HG03354 (cell line): ENCODE measurements around the gene ABCD1.
A peak's percentile ranks its signal among the peaks of the same experiment; 100 is the strongest.
"Not testable (repeated sequence)": the region's sequence is repeated elsewhere in the genome, so short reads cannot be mapped to it uniquely, and the experiment has no call there.

Experiments
- ATAC-seq: cut with Tn5 transposase; IDR thresholded peaks from one replicate; pipeline ENCODE4 v1.9.1; 2021; ENCODE audit warnings: mild to moderate bottlenecking; ENCODE audit not compliant: unreplicated experiment, poor library complexity, severe bottlenecking

ABCD1 gene

DNA sequence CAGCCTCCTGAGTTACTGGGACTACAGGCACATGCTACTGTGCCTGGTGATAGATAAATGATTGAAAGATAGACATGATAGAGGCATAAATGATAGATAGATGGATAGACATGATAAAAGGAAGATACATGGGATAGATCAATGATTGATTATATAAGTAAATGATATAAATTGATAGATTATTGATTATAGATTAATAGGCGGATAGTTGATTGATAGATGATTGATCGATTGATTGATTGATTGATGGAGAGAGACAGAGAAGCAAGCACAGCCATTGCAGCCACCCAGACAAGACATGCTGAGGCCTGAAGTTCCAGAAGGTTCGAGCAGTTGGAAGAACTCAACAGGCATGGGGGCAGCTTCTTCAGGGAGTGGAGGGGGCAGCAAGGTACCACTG lies 21.7 kb downstream of the ABCD1 start:
- no peak for ATAC-seq

DNA sequence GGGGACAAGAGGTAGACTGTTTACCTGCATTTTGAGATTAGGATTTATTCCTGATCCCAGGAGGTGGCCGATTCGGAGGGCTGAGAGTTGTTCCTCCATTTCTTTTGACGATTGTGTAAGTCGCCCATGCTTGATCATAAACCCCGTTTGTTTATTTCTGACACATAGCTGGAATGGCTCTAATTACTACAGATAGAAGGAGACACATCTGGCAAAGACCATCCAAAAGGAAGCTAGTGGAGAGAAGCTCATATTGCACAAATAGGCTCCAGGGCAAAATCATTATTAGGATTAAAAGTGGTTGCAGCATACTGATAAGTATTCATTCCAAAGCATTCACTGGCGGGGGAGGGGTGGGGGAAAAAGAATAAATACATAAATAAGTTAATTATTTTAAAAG lies 22.3 kb downstream of the ABCD1 start:
- not testable (repeated sequence) for ATAC-seq

DNA sequence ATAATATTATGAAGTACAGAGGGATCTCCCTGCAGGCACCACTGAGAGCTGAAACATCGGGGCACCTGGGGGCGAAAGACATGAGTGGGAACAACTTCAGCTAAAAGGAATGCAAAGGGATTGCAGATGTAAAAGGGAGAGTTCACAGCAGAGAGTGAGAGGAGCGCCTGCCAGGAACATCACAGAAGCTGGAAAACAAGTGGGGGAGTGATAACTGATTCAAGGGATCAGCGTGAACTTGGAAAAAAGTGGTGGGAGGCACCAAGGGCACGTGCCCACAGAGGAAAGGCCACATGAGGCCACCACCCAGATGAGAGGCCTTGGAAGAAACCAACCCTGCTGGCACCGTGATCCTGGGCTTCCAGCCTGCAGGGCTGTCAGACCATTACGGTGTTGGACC lies 24.4 kb downstream of the ABCD1 start:
- ATAC-seq, result not testable (repeated sequence)

DNA sequence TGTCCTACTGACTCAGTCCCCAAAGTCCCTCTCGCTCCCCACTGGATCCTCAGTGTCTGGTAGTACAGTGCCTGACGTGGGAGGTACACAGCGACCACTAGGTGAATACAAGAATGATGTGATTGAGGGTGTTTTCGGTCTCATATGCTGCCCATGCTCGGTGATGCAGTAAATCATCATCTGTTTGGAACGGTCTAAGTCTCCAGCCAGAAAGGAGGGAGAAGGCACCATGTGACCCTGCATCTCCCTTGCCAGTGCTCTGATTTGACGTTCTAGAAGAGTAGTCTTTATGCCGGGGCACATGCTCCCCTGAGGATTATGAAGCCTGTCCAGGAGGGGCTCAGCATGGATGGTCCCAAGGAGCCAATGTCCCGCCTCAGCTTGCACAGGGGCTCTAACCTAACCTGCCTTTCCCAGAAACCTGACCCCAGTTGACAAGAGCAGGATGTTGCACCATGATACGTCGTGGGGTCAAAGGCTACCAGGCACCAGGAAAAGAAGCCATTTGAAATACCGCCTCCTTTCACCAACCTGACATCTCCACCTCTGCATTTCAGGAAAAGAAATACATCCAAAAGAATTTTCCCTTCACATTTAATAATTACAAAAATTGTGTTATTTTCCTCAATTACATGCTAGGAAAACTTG lies 25.6 kb downstream of the ABCD1 start:
- ATAC-seq, result no peak

DNA sequence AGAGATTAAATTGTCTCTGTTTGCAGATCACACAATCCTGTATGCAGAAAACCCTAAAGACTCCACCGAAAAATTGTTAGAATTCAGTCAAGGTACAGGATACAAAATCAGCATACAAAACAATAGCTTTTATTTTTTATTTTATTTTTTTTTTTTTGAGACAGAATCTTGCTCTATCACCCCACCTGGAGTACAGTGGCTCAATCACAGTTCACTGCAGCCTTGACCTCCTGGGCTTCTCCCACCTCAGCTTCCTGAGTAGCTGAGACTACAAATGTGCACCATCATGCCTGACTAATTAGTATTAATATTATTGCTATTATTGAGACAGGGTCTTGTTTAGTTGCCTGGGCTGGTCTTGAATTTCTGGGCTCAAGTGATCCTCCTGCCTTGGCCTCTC lies 30.5 kb downstream of the ABCD1 start:
- ATAC-seq, result no peak

DNA sequence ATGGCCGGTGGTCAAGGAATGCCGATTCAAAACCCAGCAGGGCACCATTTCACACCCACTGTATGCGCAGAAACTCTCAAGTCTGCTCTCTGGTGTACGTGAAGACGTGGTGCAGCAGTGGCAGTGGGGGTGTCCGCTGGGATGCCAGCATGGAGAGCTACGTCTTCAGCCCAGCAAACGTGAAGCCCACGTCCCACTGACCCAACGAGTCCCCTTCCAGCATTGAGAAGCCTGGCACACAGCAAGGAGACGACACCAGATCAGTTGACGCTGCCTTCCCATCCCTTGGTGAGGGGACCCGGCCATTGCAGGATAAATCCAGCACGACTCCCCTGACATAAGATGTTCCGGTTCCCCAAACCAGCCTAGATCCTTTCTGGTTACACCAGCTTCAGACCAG lies 37.2 kb downstream of the ABCD1 start:
- no peak for ATAC-seq

DNA sequence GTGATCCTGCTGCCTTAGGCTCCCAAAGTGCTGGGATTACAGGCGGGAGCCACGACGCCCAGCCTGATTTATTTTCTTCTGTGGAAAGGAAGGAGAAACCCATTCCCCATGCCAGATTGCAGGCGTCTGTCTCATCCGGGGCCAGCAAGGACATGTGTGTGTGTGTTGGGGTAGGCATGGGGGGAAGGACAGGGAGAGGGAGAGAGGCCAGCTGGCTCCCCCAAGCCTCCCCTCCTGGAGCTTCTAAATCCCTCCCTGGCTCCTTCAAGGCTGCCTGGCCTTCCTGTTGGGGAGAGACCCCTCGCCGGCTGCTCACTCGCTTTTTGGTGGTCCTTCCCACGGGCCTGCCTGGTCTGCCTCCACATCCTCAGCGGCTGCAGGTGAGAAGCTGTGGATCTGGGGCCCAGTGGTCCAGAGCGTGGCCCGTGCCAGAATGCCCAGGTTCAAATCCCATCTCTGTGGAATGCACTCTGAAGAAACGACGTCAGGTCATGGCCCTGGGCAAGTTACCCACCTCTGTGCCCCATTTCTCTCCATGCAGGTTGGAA lies 38.0 kb downstream of the ABCD1 start:
- ATAC-seq, result no peak

DNA sequence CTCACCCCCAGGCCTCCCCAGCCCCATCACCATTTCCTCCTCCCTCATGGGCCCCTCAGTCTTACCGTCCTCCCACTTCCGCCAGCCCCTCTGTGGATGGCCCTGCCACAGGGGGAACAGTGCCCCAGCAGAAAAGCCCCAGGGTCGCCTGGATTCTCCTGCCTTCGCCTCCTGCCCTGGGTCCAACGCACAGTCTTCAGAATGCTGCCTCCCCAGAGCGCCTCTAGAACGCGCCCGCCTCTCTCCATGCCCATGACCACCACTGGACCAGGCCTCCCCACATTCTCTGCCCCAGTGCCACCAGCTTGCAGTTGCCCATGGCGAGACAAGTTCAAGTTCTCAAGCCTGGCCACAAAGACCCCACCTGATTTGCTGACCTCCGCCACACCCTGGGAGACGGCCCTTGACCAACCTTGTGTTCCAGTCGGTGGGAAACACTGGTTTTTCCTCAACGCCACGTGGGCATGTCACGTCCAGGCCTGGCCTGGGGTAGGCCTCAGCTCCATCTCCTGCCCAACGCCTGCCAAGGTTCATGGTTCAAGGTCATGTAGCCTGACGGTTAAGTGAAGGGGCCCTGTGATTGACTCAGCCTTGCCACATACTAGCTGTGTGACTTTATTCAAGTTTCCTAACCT lies 38.8 kb downstream of the ABCD1 start:
- peak; percentile 7 for ATAC-seq

DNA sequence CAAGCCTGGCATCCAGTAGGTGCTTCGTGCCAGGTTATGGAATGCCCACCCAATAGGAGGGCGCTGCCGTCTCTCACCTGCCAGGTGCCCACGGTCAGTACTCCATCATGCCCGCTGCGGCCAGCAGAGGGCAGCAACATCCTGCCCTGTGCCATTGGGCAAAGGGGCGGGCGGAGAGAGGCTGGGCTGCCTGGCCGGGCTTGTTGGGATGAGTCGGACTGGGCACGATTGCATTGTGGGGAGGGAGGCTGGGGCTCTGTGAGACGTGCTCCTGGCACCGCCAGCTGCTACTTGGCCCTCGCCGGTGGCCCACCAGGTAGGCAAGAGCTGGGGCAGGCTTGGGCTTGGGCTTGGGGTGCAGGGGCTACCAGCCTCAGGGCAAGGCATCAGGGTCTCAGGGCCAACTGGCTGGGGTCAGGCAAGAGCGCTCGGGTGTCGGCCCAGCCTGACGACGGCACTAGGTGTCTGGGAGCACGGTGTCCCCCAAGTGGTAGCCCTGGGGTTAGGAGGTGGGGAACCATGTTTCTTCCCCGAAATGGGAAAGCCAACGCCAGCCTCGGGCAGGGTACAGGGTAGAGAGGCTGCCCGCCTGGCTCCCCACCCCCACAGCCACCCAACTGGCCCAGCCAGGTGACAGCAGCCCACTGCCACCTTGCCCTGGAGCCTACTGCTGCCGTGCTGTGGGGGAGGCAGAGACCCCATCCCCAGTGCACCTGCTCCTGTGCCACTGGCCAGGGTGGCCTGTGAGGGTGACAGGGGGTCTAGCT lies 39.5 kb downstream of the ABCD1 start, which contains the start of gene PLXNB3:
Gene PLXNB3 (plus strand): TSS at position 261 of the 767 bp plus-strand sequence. CDS start 1,287 bp downstream, outside the sequence.
- peak; percentile 73 for ATAC-seq

DNA sequence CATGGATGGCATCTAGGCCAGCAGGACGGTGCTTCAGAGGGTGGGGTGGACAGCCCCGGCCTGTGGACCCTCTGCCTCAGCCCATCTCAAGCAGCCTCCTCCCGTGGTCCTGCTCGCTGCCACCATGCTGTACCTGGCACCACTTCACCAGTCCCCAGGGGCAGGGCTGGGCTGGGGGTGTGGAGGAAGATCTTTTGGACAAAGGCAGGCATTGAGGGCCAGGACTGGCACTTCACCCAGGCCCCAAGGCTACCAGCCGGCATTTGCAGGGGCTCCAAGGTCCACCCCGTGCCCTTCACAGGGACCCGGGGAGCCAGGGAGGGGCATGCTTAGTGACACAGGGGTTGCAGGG lies 40.1 kb downstream of the ABCD1 start:
- ATAC-seq, result no peak

DNA sequence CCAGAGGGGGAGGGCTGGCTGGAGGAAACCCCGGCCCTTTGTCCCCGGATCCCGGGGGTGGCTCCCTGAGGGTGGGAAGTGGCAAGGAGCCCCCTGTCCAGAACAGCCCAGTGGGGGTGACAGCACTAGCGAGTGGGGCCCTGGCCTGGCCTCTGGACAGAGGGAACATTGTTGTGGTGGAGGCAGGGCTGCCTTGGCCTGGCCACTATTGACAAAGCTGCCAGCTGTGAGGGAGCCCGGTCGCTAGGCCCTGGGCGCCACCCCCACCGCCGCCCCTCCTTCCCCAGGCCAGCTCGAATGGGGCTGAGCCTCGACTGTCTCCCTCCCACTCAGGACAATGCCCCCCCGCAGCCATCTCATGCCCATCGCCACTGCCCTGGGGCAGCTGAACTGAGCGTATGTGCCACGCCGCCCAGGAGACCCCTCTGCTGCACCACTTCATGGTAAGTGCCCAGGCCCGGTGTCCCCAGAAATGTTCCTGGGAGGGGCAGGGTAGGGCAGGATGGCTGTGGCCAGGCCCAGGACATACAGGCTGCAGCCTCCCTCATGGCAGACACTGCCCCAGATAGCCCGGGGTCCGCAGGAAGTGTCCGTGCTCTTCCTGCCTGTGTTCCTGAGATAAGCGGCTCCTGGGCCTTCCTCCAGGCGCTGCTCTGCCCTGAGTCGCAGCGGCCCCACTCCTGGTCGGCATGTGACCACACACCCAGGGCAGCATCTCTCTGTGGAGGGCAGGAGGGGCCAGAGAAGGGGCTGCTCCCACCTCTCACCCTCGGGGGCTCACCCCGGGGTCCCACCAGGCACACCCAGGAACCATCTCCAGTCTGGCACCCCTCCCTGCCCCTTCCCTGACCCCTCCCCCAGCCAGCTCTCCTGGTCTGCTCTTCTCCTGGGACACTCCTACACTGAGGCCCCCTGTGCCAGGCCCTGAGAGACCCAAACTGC lies 40.8 kb downstream of the ABCD1 start:
- no peak for ATAC-seq

DNA sequence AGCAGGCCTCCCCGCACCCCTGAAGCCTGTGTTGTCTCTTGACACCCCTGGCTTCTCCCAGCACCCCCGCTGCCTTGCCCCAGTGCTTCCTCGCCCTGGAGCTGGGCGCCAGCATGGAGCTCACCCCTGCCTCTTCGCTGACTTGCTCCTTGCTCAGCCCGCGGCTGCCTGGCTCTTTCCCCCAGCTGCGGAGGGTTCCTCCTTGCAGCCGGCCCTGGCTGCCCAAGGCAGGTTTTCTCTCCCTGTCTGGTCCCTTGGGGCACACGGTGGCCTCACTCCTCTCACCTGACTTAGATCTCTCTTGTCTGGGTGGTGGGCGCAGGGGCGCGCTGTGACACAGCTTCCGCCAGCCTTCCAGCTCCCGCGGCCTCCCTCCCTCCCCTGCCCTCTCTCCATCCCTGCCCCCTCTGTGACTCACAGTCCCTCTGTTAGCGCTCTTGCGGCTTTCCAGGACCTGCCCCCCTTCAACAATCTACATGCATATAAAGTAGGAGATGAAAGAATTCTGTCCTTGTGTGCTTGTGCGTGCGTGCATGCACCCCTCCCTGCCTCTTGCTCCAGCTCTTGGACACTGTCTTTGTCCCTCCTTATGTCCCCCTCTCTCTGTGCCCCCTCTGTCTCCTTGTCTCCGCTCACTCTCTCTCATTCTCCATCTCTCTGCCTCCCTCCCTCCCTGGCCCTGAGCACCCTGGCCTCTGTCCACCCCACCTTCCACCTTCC lies 41.6 kb downstream of the ABCD1 start:
- no peak for ATAC-seq

DNA sequence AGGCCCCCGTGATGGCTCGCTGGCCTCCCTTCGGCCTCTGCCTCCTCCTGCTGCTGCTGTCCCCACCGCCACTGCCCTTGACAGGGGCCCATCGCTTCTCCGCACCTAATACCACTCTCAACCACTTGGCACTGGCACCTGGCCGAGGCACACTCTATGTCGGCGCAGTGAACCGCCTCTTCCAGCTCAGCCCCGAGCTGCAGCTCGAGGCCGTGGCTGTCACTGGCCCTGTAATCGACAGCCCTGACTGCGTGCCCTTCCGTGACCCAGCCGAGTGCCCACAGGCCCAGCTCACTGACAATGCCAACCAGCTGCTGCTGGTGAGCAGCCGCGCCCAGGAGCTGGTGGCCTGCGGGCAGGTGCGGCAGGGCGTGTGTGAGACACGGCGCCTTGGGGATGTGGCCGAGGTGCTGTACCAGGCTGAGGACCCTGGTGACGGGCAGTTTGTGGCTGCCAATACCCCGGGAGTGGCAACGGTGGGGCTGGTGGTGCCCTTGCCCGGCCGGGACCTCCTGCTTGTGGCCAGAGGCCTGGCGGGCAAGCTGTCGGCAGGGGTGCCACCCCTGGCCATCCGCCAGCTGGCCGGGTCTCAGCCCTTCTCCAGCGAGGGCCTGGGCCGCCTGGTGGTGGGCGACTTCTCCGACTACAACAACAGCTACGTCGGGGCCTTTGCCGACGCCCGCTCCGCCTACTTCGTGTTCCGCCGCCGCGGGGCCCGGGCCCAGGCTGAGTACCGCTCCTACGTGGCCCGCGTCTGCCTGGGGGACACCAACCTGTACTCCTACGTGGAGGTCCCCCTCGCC lies 42.4 kb downstream of the ABCD1 start:
- ATAC-seq, result no peak

DNA sequence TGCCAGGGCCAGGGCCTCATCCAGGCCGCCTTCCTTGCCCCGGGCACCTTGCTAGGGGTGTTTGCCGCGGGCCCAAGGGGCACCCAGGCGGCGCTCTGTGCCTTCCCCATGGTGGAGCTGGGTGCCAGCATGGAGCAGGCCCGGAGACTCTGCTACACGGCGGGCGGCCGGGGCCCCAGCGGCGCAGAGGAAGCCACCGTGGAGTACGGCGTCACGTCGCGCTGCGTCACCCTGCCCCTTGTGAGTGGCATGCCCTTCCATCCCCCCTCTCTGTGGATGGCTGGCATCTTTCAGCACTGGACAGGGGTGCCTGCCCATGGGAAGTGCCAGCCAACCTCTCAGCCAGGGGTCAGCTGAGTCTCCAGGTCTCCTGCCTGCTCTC lies 43.0 kb downstream of the ABCD1 start:
- no peak for ATAC-seq

DNA sequence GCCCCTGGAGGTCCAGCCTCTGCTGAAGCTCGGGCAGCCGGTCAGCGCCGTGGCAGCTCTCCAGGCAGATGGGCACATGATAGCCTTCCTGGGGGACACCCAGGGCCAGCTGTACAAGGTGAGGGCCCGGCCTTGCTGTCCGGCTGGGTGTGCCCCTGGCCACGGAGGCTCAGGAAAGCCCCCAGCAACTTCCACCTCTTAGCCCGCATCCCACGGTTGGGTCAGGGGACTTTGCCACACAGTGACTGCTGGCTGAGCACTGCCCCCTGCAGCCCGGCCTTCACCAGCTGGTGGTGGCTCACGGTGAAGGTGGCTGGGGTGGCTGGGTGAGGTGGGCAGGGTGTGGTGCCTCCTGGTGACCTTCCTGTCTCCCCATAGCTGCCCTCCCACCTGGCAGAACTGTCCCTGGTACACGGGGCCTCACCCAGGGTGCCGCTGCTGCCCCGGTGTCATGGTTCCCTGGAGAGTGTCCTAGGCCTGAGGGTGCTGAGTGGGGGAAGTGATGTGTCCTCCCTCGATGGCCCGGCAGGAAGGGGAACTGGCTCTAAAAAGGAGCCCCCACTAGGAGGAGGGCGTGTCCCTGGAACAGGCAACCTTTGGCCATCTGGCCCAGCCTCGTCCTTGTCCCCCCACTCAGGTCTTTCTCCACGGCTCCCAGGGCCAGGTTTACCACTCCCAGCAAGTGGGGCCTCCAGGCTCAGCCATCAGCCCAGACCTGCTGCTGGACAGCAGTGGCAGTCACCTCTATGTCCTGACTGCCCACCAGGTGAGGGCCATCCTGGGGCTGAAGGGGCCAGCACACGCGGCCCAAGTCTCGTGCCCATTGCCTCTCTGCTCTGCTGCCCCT lies 43.9 kb downstream of the ABCD1 start:
- ATAC-seq, result no peak

DNA sequence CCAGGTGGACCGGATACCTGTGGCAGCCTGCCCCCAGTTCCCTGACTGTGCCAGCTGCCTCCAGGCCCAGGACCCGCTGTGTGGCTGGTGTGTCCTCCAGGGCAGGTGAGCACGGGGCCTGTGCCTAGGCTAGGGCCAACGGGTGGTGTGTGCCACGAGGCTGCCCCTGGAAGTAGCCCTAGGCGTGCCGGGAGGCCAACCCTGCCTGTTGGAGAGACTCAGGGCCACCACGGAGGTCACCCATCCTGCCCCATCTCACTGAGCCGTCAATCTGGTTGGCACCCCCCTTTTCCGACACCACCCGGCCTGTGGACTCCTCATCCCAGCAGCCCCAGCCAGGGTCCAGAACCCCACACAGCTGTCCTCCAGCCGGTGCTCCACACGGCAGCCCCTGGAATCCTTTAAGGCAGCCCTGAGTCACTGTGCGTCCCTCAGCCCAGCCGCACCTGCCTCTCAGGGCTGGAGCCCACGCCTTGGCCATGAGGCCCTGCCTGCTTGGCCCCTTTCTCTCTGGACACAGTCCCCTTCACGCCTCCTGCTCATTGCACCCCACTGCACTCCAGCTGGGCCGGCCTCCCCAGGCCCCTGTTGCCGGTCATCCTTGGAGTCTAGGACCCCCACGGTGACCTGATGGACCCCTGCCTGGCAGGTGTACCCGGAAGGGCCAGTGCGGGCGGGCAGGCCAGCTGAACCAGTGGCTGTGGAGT lies 44.7 kb downstream of the ABCD1 start:
- ATAC-seq, result no peak
